AML-193 (cell line): ENCODE measurements around the gene SHISA3.

ENCODE experiments used
- DNase-seq, 2 experiments: peaks; one replicate each; lab custom pipeline; 2025; lab: John Stamatoyannopoulos, UW

Gene SHISA3

GRCh38 chr4:42446823-42447222 is 49.5 kb downstream of the SHISA3 start:
- no peak for DNase-seq
